SK-N-SH treated with all-trans-retinoic acid at 6 μM for 48 hours (cell line): ENCODE data around the gene KPTN.

ENCODE experiments used
- ATAC-seq: fragments of 200-7000 bp; cut with Tn5 transposase; 3 replicates; pipeline ENCODE4 v1.9.1; 2020; ENCODE audit warnings: mild to moderate bottlenecking, moderate library complexity
- ARNTL ChIP-seq: fragments of 450-650 bp; formaldehyde crosslinking; IDR thresholded peaks from 2 replicates; pipeline ENCODE4 v1.5.0; 2020; ENCODE audit warnings: low read depth, mild to moderate bottlenecking, moderate library complexity, borderline replicate concordance
- BACH2 ChIP-seq: fragments of 250-450 bp; sonication (Bioruptor Pico); IDR thresholded peaks from 2 replicates; pipeline ENCODE4 v1.9.0; 2021; ENCODE audit warnings: mild to moderate bottlenecking, borderline replicate concordance
- CREB5 ChIP-seq: fragments of 250-450 bp; sonication (Bioruptor Pico); IDR thresholded peaks from 2 replicates; pipeline ENCODE4 v1.5.1; 2020; ENCODE audit warnings: low read depth, mild to moderate bottlenecking, moderate library complexity
- CSDC2 ChIP-seq: fragments of 250-450 bp; sonication (Bioruptor Pico); IDR thresholded peaks from 2 replicates; pipeline ENCODE4 v1.5.0; 2020; ENCODE audit warnings: mild to moderate bottlenecking, moderate library complexity
- CSRNP3 ChIP-seq: fragments of 250-450 bp; sonication (Bioruptor Pico); IDR thresholded peaks from 2 replicates; pipeline ENCODE4 v1.5.1; 2021; ENCODE audit warnings: mild to moderate bottlenecking, moderate library complexity
- GLIS3 ChIP-seq: fragments of 250-450 bp; sonication (Bioruptor Pico); IDR thresholded peaks from 2 replicates; pipeline ENCODE4 v1.5.0; 2020; ENCODE audit warnings: mild to moderate bottlenecking, moderate library complexity
- ISL1 ChIP-seq: fragments of 250-450 bp; sonication (Bioruptor Pico); IDR thresholded peaks from 2 replicates; pipeline ENCODE4 v2.1.2; 2022; ENCODE audit warnings: mild to moderate bottlenecking, moderate library complexity
- OSR1 ChIP-seq: fragments of 250-450 bp; sonication (Bioruptor Pico); IDR thresholded peaks from 2 replicates; pipeline ENCODE4 v1.8.0; 2022; ENCODE audit warnings: moderate library complexity, mild to moderate bottlenecking, inconsistent platforms
- PATZ1 ChIP-seq: fragments of 250-450 bp; sonication (Bioruptor Pico); IDR thresholded peaks from 2 replicates; pipeline ENCODE4 v1.8.0; 2020; ENCODE audit warnings: mild to moderate bottlenecking, moderate library complexity, borderline replicate concordance
- POU6F1 ChIP-seq: fragments of 250-450 bp; sonication (Bioruptor Pico); IDR thresholded peaks from 2 replicates; pipeline ENCODE4 v1.8.0; 2021; ENCODE audit warnings: low read depth, mild to moderate bottlenecking, moderate library complexity, borderline replicate concordance
- PPARA ChIP-seq: fragments of 250-450 bp; sonication (Bioruptor Pico); IDR thresholded peaks from 2 replicates; pipeline ENCODE4 v1.5.0; 2020; ENCODE audit warnings: mild to moderate bottlenecking, borderline replicate concordance
- RARB ChIP-seq: fragments of 250-450 bp; sonication (Bioruptor Pico); IDR thresholded peaks from 2 replicates; pipeline ENCODE4 v1.8.0; 2021; ENCODE audit warnings: mild to moderate bottlenecking, moderate library complexity
- SNAI2 ChIP-seq: fragments of 250-450 bp; sonication (Bioruptor Pico); IDR thresholded peaks from 2 replicates; pipeline ENCODE4 v1.5.0; 2020; ENCODE audit warnings: mild to moderate bottlenecking, moderate library complexity
- TCF4 ChIP-seq: fragments of 250-450 bp; sonication (Bioruptor Pico); IDR thresholded peaks from 2 replicates; pipeline ENCODE4 v1.8.0; 2021; ENCODE audit warnings: mild to moderate bottlenecking, moderate library complexity, borderline replicate concordance
- TSHZ2 ChIP-seq: fragments of 250-450 bp; sonication (Bioruptor Pico); IDR thresholded peaks from 2 replicates; pipeline ENCODE4 v1.5.0; 2020; ENCODE audit warnings: mild to moderate bottlenecking, moderate library complexity
- ZC3H10 ChIP-seq: fragments of 250-450 bp; sonication (Bioruptor Pico); IDR thresholded peaks from 2 replicates; pipeline ENCODE4 v1.5.1; 2021; ENCODE audit warnings: mild to moderate bottlenecking, moderate library complexity
- ZFP3 ChIP-seq: fragments of 250-450 bp; sonication (Bioruptor Pico); IDR thresholded peaks from 2 replicates; pipeline ENCODE4 v1.5.0; 2020; ENCODE audit warnings: mild to moderate bottlenecking, moderate library complexity
- ZFP30 ChIP-seq: fragments of 450-650 bp; formaldehyde crosslinking; IDR thresholded peaks from 2 replicates; pipeline ENCODE4 v1.5.0; 2022; ENCODE audit warnings: mild to moderate bottlenecking, moderate library complexity
- ZNF70 ChIP-seq: fragments of 450-650 bp; formaldehyde crosslinking; IDR thresholded peaks from 2 replicates; pipeline ENCODE4 v1.5.0; 2020; ENCODE audit warnings: mild to moderate bottlenecking, moderate library complexity
- ZNF8 ChIP-seq: fragments of 450-650 bp; formaldehyde crosslinking; IDR thresholded peaks from 2 replicates; pipeline ENCODE4 v1.5.0; 2020; ENCODE audit warnings: mild to moderate bottlenecking, moderate library complexity

The KPTN gene

GRCh38 chr19:47511128-47511517 lies 27.1 kb upstream of the KPTN start:
- ATAC-seq: no peak
- TF ChIP-seq CREB5 (CRISPR knock-in tag) (no peak), ISL1 (no peak), OSR1 (no peak), POU6F1 (CRISPR knock-in tag) (no peak), ZFP3 (no peak), TSHZ2 (no peak)

- TF ChIP-seq PPARA: no peak
- TF ChIP-seq SNAI2: no peak
- no peak for TF ChIP-seq POU6F1 (CRISPR knock-in tag)
- no peak for TF ChIP-seq TCF4 (CRISPR knock-in tag)
- TF ChIP-seq CSRNP3: no peak
- TF ChIP-seq GLIS3 (CRISPR knock-in tag): no peak
- no peak for TF ChIP-seq OSR1
- no peak for TF ChIP-seq RARB
- no peak for TF ChIP-seq ZC3H10 (CRISPR knock-in tag)
- TF ChIP-seq CREB5 (CRISPR knock-in tag): no peak
- no peak for TF ChIP-seq CSDC2 (CRISPR knock-in tag)
- TF ChIP-seq ZNF8: no peak
- no peak for TF ChIP-seq ZNF70 (CRISPR knock-in tag)
- no peak for TF ChIP-seq BACH2 (CRISPR knock-in tag)
- no peak for TF ChIP-seq ARNTL (CRISPR knock-in tag)
- TF ChIP-seq PATZ1 (CRISPR knock-in tag): no peak
- TF ChIP-seq TSHZ2: no peak
- TF ChIP-seq ZFP30 (CRISPR knock-in tag): no peak
- ATAC-seq: no peak
Measured at GRCh38 chr19:47510516-47511127, 26.6 kb upstream of the KPTN start.
